ENCODE results near the gene TKFC.

Gene TKFC
- 11.0 to 28.5 (median 16.6) reads per million in 17 experiments for total RNA-seq

GRCh38 chr11:61332797-61333549 is at the start of gene TKFC, which contains the start of gene DDB1:
TKFC (plus strand) TSS chr11:61333228; CDS start chr11:61334729, 1,501 bp downstream.
DDB1 (minus strand) TSS chr11:61333105; CDS start chr11:61332968, 137 bp downstream.
- peak; percentile 87 to 95 (median 90) for DNase-seq

- no peak for DNase-seq
Measured at GRCh38 chr11:61283613-61284012, 49.4 kb upstream of the TKFC start.

- DNase-seq, result no peak
Measured at GRCh38 chr11:61287338-61287977, 45.6 kb upstream of the TKFC start.

- peak in 1 of 4 experiments; percentile 20 for DNase-seq
Measured at GRCh38 chr11:61290905-61291690, 41.9 kb upstream of the TKFC start.

GRCh38 chr11:61292356-61292755 is 40.7 kb upstream of the TKFC start:
- DNase-seq, result no peak

- peak; percentile 31 to 65 (median 60) for DNase-seq
Measured at GRCh38 chr11:61293867-61294716, 38.9 kb upstream of the TKFC start.

GRCh38 chr11:61294717-61295595 is 38.1 kb upstream of the TKFC start, which contains the start of gene VWCE:
VWCE (minus strand) TSS chr11:61295316; CDS start chr11:61295037, 279 bp downstream.
- DNase-seq, result peak; percentile 62 to 86 (median 70)

- peak in 2 of 4 experiments; percentile 22 to 29 for DNase-seq
Measured at GRCh38 chr11:61295596-61295926, 37.5 kb upstream of the TKFC start.

GRCh38 chr11:61297341-61297740 is 35.7 kb upstream of the TKFC start:
- no peak for DNase-seq

GRCh38 chr11:61297746-61298145 is 35.3 kb upstream of the TKFC start:
- peak; percentile 69 to 85 (median 74) for DNase-seq

GRCh38 chr11:61298663-61299244 is 34.3 kb upstream of the TKFC start:
- DNase-seq, result no peak

GRCh38 chr11:61302550-61302949 is 30.5 kb upstream of the TKFC start:
- no peak for DNase-seq

- no peak for DNase-seq
Measured at GRCh38 chr11:61303725-61304124, 29.3 kb upstream of the TKFC start.

- no peak for DNase-seq
Measured at GRCh38 chr11:61305417-61305816, 27.6 kb upstream of the TKFC start.

- no peak for DNase-seq
Measured at GRCh38 chr11:61306221-61306620, 26.8 kb upstream of the TKFC start.

GRCh38 chr11:61307354-61307753 is 25.7 kb upstream of the TKFC start:
- DNase-seq, result no peak

GRCh38 chr11:61309141-61309540 is 23.9 kb upstream of the TKFC start:
- DNase-seq, result no peak

GRCh38 chr11:61309739-61310138 is 23.3 kb upstream of the TKFC start:
- no peak for DNase-seq

- DNase-seq, result no peak
Measured at GRCh38 chr11:61310749-61311148, 22.3 kb upstream of the TKFC start.

- DNase-seq, result no peak
Measured at GRCh38 chr11:61315260-61315659, 17.8 kb upstream of the TKFC start.

Measured in suppressor macrophage (primary cell).